ENCODE results near the gene TJP1. TPM values are rescaled to one million over a fixed set of nuclear protein-coding genes. Genes with fewer than 3 reads are reported as not detected.

TJP1 gene
- total and polyA plus RNA-seq, 2 of the 8 experiments (the other 6 are each of a cell fraction or from before 2014, with no cell fraction given): 46.3 to 138 TPM

DNA sequence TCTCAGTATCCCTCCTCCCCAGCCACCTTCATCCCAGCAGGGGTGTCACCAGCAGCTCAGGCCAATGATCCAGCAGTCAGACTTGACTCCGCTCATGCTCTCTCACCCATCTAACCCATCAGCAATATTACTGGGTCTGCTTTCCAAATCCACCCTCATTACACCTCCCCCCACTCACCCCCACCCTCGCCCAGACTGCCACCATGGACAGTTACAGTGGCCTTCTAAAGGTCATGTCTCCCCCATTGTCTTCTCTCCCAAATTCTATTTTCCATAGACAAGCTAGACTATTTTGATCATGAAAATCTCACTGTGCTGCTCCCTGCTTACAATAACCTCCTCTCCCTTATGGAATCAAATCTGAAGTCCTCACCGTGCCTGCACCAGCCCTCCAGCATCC, 156.0 kb downstream of the TJP1 start:
- POLR2A ChIA-PET (ENCODE audit: partially characterized antibody): no interaction called here
- CTCF ChIA-PET (ENCODE audit: partially characterized antibody): interaction anchor here (0.6 to 2.7 kb wide), 8 partner anchors 11 to 255 kb away, joined by 3 to 15 read pairs (median 6); no protein-coding TSS in a partner anchor

More for the DNA sequence above, 156.0 kb downstream of the TJP1 start:
- FAIRE-seq: no peak
- Histone ChIP-seq H2BK12ac (ENCODE audit: low read depth, low read length) (0 out of 2 replicates have a peak overlapping the region, but pooled peaks have one; percentile 9), H3K14ac (ENCODE audit: insufficient read length) (no peak overlapping the region), H3K9ac (replicated peaks in 1 of 4; ENCODE audit: extremely low read depth in 1 of 4, low read depth in 3 of 4, low read length in 3 of 4) (no peak overlapping the region), H2BK5ac (ENCODE audit: low read depth, low read length) (no peak overlapping the region), H3K23me2 (ENCODE audit: low read depth, low read length) (no peaks in the 10 kb centered on the region), H4K20me1 (replicated peaks in 1 of 2; ENCODE audit: control insufficient read depth in 1 of 2, insufficient read depth in 2 of 2, low read length in 2 of 2) (no peaks in the 10 kb centered on the region), H3K27me3 (replicated peaks in 1 of 4; ENCODE audit: control insufficient read depth in 3 of 4, extremely low read depth in 1 of 4, insufficient read depth in 3 of 4, low read length in 3 of 4) (no peaks in the 10 kb centered on the region; a peak in 1 of 7 replicates), H3K27ac (ENCODE audit: low read depth, low read length) (no peak overlapping the region), H2AK5ac (ENCODE audit: low read depth, low read length) (no peak overlapping the region), H3K23ac (ENCODE audit: insufficient read length) (no peak overlapping the region), H3K79me1 (ENCODE audit: low read depth, low read length) (no peaks in the 10 kb centered on the region), H4K91ac (replicated peaks; ENCODE audit: insufficient read length, low read length) (no peak overlapping the region), H4K5ac (ENCODE audit: insufficient read length, low read depth, low read length) (no peak overlapping the region), H4K8ac (ENCODE audit: extremely low read depth, insufficient read depth, low read length) (no peak overlapping the region), H3K9me3 (ENCODE audit: insufficient read depth in 2 of 2, low read depth in 1 of 2, low read length in 1 of 2) (no peaks in the 10 kb centered on the region), H3K4me2 (ENCODE audit: insufficient read depth in 1 of 2, low read depth in 2 of 2, low read length in 2 of 2) (no peak overlapping the region), H2BK120ac (replicated peaks; ENCODE audit: low read depth, low read length) (no peak overlapping the region), H3K36me3 (ENCODE audit: control insufficient read depth in 2 of 4, insufficient read depth in 4 of 4, low read length in 3 of 4) (no peaks in the 10 kb centered on the region), H3K18ac (ENCODE audit: extremely low read depth, low read length) (no peak overlapping the region), H3K79me2 (ENCODE audit: control insufficient read depth in 1 of 2, insufficient read depth in 2 of 2, low read length in 2 of 2) (no peaks in the 10 kb centered on the region), H2AFZ (ENCODE audit: low read length) (no peak overlapping the region), H3K4me3 (ENCODE audit: extremely low read depth in 1 of 4, insufficient read depth in 2 of 4, low read depth in 3 of 4, low read length in 4 of 4) (no peak overlapping the region), H2BK20ac (ENCODE audit: low read length) (no peak overlapping the region), H3K4me1 (replicated peaks in 1 of 4; ENCODE audit: control insufficient read depth in 3 of 4, insufficient read depth in 4 of 4, low read length in 3 of 4) (peaks cover 0 to 2% (median under 1%) of the 10 kb centered on the region in 4 experiments; a peak in 2 of 7 replicates), H2BK15ac (ENCODE audit: low read length) (no peak overlapping the region), H3K4ac (replicated peaks; ENCODE audit: insufficient read length, low read depth, low read length) (no peak overlapping the region), H3K56ac (replicated peaks; ENCODE audit: insufficient read length, low read depth, low read length) (no peak overlapping the region)
- TF ChIP-seq NRF1 (IDR thresholded peaks at IDR 0.05; ENCODE audit: low read depth, low read length) (no peak), HDAC2 (IDR thresholded peaks at IDR 0.05; ENCODE audit: borderline replicate concordance in 1 of 2, low read depth in 2 of 2, low read length in 2 of 2) (no peak), CBX5 (IDR thresholded peaks at IDR 0.05; ENCODE audit: low read depth, low read length) (no peak), EGR1 (IDR thresholded peaks at IDR 0.05; ENCODE audit: borderline replicate concordance, low read depth, low read length) (no peak)
- no peak for DNase-seq (ENCODE audit: low read depth in 1 of 2, low spot score in 2 of 2)
- 86% methylated on average over 3 of the region's 3 CpGs; no CpG with 5 or more reads in 1 of the 2 experiments for WGBS, 2 experiments (ENCODE audit: extremely low coverage in 1 of 2, insufficient coverage in 1 of 2, insufficient read length in 1 of 2, insufficient replicate concordance in 2 of 2, low coverage in 1 of 2, low lambda C conversion rate in 2 of 2, missing lambda C conversion rate in 1 of 2)
